HT-29 (cell line): Measurements from ENCODE around the gene NR6A1. TPM values are rescaled to one million over a fixed set of nuclear protein-coding genes. Genes with fewer than 3 reads are reported as not detected.
"Not testable (repeated sequence)": the region's sequence is repeated elsewhere in the genome, so short reads cannot be mapped to it uniquely, and the experiment has no call there.

ENCODE experiments used
- DNase-seq: peaks from one replicate; pipeline ENCODE4 v3.0.0-alpha.2; 2015; ENCODE audit warnings: low spot score
- total RNA-seq: library from RNA; depleted of rRNA; stranded (reverse); fragments of >200 nt; shearing (Covaris generic); gene quantifications from 2 replicates; pipeline ENCODE4 v1.2.3, GENCODE V29; 2014

The NR6A1 gene
- total RNA-seq, 1 experiment from 2014 or later, result 4.7 TPM

DNA sequence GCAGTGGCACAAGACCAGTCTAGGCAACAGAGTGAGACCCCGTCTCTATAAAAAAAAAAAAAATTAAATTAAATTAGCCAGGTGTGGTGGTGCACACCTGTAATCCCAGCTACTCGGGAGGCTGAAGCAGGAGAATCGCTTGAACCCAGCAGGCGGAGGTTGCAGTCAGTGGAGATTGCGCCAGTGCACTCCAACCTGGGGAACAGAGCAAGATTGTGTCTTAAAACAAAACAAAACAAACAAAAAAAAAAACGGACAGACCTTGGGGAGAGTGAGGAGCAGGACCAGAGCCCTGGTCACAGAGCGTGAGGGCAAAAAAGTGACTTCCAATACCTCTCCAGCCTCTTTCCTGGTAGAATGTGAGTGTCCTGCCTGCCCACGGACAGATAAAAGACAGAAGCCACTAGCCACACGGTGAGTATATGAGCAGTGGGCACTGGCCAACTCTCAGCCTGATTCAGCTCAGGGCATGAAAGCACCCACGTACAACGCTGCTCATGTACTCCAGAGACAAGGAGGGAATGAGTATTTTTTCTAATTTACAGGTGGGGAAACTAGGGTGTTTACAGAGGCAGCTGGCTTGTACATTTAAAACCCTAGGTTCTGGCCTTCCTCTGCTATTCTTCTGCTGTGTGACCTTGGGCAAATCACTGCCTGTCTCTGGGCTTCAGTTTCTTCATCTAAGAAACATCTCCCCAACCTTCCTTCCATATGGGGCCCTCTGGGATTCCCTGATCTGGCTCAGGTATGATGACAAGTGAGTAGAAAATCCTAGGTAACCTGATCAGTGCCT is 7.7 kb upstream of the NR6A1 start:
- no peak for DNase-seq

DNA sequence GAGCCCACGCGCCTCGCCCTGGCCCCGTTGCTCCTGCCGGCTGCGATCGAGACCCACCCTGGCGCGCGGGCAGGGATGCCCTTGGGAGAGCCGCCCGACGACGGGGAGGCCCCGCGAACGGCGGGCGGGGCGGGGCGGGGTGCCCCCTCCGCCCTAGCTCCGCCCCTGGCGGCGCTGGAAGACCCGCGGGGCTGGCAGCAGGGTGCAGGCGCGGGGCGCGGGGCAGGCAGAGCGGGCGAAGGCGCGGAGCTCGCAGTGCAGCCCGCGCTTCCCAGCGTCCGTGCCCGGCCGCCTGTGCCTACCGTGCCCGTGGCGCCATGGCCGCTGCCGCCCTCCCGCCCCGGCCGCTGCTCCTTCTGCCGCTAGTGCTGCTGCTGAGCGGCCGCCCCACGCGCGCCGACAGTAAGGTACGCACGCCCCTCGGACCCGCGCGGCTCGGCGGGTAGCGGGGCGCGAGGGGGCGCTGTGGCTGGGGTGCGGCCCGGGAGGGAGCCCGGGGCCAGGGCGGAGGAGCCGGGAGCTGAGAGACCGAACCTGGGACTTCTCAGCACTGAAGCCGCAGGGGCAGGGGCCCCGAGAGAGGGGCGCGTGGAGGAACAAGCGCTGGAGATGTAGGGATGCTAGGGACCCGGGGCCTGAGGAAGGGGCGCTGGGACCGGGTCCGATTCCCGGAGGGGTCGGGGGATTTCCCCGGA is 6.0 kb upstream of the NR6A1 start, which contains the start of gene OLFML2A:
TSS of gene OLFML2A (plus strand) at position 180 of the 695 bp plus-strand sequence. CDS start at position 318, 138 bp downstream.
- no peak for DNase-seq

DNA sequence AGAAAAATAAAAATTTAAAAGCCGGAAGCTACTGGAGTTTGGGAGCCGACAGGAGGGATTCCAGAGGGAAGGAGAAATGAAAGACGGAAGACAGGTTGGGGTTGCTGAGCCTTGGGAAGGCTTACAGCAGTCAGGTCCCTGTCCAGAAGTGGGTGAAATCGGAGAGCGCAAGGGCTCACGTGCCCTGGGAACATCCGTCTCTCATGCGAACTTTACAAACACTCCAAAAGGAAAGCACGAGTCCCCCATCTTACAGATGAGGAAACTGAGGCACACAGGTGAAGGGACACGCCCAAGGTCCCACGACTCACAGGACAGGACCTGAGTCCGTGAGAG is 5.5 kb upstream of the NR6A1 start:
- no peak for DNase-seq

DNA sequence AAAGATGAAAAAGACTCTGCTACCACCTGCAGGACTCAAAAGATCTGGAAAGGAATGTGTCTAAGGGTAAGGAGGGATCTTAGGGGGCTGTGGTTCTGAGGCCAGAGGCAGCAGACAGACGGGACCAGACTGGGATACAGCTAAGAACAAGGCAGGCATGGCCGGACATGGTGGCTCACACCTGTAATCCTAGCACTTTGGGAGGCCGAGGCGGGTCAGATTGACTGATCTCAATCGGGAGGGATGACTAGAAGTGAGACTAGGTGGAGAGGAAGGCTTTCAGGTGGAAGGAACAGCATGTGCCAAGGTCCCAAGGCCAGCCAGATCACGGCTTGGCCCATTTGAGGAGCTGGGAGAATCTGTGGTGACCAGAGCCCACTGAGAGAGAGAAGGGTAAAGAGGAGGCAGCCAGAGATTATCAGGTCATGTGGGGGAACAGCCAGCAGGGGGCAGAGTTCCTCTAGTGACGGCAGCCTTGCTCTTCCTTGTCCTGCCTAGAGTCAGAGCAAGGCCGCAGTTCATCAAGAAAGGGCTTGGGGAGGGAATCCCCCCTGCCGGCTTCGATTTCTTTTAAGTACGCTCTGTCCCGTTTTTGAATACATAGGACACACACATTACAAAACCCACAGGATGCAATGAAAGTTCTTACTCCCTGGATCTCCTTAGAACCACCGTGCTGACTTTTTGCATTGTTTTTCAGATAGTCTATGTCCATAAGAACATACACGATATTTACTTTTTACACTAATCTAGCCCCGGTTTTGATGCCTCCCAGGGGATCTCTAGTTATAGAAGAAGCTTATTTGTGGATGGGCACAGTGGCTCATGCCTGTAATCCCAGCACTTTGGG is 3.2 kb upstream of the NR6A1 start:
- DNase-seq, result peak; percentile 93

DNA sequence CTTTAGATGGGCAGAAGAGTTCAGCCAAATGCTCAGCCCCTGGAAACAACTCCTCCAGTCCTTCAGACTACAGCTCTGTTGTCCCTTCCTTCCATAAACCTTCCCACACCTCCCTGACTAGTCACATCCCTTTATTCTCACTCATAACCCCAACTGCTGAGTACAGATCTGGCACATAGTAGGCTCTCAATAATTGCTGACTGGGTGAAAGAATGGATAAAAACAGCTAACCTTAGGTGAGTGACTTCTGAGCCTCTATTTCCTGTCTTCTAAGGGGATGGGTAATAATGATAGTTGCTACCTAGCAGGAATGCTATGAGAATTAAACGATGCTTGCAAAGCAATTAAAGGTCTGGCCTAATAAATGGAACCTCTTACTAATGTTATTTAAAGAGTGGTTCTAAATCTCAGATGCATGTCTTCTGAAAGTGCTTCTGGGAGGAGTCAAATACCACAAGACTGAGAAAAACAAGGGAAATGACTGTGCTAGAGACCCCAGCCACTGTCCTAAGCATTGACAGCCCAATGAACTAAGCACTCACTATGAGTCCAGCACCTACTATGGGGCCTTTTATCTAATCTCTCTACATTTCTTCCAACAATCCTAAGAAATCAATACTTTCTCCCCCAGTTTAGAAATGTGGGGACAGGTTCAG is 2.5 kb upstream of the NR6A1 start:
- DNase-seq, result no peak

DNA sequence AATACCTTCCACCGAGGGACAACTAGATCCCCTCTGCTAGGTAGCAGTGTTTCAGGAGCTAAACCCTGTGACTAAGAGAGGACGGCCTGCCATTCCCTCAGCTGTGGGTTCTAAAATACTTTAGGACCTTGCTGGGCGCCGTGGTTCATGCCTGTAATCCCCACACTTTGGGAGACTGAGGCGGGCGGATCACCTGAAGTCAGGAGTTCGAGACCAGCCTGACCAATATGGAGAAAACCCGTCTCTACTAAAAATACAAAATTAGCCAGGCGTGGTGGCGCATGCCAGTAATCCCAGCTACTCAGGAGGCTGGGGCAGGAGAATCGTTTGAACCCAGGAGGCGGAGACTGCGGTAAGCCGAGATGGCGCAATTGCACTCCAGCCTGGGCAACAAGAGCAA is 1.8 kb upstream of the NR6A1 start:
- not testable (repeated sequence) for DNase-seq

DNA sequence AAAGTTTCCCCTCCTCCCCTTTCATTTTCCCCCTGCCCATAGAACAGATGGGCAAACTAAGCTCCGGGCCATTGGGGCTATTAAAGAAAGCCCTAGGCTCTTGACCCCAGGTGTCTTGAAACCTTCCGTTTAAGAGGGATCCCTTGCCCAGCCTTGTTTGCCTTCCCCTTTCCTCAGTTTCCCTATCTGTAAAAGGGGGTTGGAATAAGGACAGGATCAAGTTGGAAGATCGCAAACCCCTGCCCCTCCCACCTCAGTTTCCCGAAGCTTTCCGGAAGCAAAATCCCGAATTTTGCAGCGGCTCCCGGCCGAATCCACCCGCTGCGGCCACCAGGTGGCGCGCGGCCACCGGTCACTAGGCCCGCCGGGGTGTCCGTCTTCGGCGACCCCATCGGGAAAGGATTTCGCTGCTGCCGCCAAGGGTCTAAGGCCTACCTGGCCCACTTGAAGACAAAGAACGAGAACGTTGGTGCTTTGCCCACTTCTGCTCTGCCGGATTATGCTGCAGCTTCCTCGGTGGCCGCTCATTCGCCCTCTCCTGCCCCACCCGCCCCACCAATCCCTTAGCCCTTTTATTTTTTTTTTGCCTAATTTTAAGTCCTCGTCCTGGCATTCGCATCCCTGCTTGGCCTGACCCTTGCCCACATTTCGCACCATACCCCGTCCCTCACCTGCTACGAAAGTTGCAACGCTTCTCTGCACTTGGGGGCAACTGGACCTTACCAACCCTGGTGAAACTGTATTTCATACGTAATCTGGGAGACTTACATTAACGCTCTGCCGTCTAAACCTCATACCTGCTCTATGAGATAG is 962 bp upstream of the NR6A1 start:
- peak; percentile 82 for DNase-seq

DNA sequence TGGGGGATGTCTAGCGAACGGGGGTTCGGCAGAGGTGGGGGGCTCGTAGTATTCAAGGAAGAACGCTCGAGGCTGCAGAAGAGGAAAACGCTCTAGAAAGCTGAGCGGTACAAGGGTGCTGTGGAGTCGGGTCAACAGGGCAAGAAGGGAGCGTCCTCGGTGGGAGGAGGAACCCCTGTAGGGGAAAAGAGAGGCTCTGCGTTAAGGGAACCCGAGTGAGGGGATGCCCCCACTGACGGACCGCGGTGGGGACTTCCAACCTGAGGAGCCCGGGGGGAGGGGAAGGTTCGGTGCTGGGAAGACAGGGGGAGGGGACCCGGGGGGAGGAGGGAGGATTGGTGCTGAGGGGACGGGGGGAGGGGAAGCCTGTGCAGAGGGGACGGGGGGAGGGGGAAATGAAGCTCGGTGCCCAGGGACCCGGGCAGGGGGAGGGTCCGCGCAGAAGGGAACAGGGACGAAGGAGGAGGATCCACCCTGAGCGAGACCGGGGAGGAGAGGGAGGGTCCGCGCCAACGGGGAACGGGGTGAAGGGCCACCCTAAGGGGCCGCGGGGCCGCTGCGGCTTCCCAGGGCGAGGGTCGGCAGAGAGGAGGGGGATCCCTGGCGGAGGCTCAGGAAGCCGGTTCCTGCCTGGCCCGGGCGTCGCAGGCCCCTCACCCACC is 621 bp downstream of the NR6A1 start:
- peak; percentile 37 for DNase-seq

DNA sequence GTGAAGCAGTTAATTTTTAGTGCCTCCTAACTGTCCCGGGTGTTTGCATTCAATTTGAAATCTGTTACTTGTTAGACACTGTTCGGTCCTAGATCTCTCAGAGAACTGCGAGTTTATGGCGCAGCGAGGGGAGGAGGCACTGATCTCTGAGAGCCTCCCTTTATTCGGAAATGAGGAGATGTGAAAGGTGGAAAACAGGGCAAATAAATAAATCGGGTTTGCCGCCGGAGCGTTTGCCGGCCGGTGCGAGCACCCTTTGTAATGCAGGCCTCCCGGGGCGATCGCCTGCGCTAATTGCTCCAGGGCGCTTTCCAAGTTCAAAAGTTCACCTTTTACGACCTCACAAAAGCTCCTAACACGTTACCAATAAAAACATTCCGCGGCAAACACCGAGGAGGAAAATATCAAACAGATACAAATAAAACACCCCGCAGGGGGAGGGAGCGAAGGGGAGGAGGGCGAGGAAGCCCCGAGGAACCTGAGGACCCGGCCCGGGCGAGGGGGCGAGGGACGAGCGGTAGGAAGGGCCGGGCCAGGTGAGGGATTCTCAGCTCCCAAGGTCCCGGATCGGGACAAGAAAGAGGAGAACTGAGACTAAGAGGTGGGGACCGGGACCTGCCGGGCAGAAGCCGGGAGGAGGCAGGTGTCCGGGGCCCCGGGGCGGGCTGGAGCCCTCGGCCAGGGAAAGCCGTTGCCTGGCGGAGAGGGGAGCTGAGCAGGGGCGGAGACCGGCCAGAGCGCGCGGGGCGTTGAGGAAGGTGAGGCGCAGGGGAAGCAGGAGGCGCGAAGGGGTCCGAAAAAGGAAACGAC is 1.4 kb downstream of the NR6A1 start:
- DNase-seq, result peak; percentile 85

DNA sequence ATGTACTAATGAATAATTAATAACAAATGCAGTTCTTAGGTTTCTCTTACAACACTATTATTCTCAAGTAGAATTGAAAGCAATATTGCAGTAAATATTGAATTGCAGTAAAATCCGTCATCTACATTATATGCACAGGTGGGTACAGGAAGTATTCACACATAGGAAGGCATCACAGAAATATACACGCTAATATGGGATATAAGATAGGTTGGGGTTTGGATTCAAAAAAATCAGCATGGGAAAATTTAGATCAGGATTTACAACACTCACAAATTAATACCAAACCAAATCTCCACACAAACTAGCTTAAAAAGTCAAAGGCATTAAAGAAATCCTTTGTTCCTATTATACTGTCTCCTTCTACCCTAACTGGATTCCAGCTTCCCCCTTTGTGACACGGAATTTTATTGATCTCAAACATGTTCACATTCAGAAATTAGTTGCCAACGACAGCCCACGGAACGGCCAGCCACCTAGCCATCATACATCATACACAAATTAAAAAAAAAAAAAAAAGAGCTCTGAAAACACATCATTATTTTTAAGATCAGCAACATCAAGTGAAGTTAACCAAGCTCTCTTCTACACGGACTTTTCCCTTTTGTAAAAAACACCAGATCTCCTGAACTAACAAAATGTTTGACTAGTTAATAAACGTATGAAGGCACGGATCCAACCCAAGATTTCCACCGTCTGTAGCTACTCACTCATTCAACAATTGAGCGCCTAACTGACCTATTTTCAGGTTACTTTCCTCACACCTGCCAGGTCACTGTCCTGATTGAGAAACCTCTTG is 2.2 kb downstream of the NR6A1 start:
- peak; percentile 22 for DNase-seq

DNA sequence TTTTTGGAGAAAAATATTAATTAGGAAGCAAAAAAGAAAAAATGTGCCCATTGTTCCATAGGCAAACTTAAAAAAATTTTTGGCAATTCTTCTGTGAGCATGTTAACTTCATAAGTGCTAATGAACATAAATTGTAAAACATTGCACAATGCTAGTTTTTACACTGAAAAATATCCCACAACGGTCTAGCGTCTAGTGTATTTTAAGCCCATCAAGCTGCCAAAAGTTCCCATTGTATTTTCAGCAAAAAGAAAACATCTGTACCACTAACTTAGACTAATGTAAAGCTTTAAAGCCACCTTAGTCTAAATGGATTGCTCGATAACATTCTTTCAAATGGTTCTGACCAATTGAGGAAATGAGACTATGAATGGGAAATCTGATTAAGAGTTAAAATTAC is 2.8 kb downstream of the NR6A1 start:
- no peak for DNase-seq

DNA sequence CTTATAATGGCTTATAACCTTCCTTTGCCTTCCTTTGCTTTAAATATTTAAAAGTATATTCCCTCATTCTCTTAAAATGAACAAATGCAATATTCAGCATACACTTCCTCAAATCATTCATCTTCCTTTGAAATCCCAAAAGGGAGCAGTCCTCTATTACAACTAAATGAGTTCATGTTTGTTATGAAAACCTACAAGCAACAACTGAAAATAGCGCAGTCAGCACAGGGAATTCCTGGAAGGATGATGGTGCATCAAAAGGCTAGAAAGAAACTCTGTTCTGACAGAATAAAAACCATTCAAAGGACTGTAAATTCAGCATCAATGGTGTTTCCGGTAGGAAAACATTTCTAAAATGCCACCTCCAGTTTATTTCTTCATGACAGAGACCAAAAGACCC is 3.3 kb downstream of the NR6A1 start:
- no peak for DNase-seq

DNA sequence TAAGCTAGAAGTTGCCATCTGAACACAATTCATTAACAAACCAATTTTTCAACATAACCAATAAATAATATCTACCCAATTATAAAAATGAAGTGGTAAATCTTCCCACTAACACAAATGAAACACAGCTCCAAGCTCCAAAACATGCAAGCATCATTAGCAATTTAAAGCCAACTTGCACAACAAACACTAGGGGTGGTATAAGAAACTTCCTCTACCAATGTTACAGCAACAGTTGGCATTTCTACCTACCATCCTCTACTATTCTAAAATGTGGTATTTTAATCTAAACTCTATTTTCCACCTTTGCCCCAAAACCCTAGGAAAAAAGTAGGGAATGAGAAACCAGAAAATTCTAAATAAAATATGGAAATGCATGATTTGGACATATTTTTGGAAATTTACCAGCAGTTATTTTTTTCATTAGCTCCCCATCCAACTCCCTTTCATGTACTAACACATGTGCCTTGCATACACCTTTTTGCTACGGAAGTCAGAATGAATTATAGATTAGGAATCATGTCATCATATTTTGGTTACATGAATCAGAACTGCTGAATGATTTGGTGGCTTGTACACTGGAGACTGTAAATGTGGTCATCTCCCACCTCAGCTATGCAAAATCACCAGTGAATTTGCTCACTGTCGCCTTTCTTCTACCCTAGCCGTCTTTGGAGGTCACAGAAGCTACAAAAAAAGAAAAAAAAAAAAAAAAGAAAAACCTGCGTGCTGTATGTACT is 4.1 kb downstream of the NR6A1 start:
- no peak for DNase-seq

DNA sequence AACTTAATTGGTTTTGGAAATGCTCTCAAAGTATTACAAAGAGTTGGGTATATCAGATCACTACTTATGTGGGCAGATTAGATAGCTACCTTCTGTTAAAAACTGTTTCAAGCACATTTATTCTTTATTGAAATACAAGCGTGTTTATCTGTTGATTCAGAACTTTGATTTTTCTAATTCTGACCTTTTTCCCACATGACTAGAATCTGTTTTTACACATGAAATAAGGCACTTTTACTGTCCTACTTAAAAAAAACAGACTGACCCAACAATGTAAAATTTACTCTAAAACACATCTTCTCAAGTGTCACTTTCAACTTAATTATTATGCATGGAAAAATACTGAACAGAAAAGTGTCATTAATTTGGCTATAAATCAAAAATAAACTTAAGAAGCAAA is 4.8 kb downstream of the NR6A1 start:
- DNase-seq, result no peak

DNA sequence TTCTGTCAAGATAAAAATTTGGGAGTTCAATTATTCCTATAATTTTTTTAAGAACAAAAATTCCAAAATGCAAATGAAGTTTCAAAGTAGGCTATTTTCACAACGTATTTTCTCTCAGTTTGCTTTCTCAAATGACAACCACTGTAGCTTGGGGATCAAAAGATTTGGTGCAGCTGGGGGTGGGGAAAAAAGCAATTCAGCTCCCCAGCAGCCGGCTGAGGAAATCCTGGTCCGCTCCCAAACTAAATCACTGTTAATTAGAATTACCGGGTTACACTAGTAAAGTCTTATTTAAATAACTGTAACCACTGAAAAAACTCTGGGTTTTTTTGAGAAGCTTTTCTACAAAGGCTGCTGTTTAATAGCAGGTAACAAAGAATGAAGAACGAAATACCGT is 5.7 kb downstream of the NR6A1 start:
- DNase-seq, result no peak

DNA sequence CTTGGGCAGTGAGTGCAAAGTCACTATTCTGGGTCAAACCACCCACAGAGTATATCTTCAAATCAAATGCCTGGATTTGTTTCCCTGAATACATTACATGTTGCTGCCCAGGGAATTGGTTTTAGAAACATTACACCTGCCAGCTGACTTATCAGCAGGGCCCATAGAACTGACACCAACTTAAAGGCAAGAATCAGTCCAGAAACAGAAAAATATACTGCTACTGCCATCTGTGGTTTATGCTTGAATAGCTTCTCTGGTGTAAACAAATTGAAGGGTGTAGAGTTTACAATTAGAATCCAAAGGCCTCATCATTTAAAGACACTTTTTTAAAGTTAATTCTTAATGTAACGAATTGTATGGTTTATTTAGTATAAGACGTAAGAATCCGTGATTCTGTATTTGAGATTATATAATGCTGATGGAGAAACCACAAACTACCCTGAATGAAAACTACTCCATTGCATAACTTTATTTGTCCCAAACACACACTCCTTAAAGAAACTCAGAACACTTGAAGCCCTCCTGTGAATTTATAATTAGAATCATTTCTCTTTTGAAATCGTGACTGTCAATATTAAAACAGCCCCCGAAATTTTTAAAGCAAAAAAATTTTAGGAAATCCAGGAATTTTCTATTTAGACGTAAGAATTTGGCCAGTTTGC is 6.2 kb downstream of the NR6A1 start:
- DNase-seq, result peak; percentile 56

DNA sequence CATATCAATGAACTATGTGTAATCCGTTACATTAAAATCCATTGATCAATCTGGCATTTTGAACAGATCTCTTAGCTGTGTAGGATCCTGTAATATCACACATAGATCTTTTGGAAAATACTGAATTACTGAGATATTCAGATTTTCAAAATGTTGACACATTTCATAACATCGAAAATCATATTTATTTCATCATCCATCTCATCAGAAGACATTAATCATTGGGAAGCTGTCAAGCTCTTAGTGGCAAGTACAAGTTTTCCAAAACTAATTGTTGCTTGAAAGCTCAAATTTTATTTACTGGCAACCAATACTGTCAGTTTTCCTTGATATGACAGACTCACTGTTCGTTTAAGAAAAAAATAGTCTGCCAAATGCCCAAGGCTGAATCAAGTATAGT is 8.5 kb downstream of the NR6A1 start:
- no peak for DNase-seq
